ENCODE measurements around the gene SLC6A18. TPM values are rescaled to one million over a fixed set of nuclear protein-coding genes. Genes with fewer than 3 reads are reported as not detected.

The SLC6A18 gene
- polyA plus RNA-seq (2012; ENCODE audit: low read depth, missing spikeins) = not detected

GRCh38 chr5:1225081-1225480 is at the start of gene SLC6A18:
TSS of gene SLC6A18 (plus strand) at chr5:1225381. CDS start at chr5:1225478, 97 bp downstream.
- TF ChIP-seq TAF1 (IDR thresholded peaks at IDR 0.05; ENCODE audit: low read depth, low read length) (no peak), POLR2AphosphoS5 (IDR thresholded peaks at IDR 0.05; ENCODE audit: low read depth, low read length) (no peak), POLR2A (IDR thresholded peaks at IDR 0.05; ENCODE audit: low read depth, low read length) (no peak), PAX5 (IDR thresholded peaks at IDR 0.05; ENCODE audit: insufficient read depth, low read length, severe bottlenecking) (no peak), POU2F2 (IDR thresholded peaks at IDR 0.05; ENCODE audit: low read depth, low read length) (no peak), SPI1 (IDR thresholded peaks at IDR 0.05; ENCODE audit: low read depth, low read length) (no peak)
- DNase-seq (ENCODE audit: insufficient read length, low spot score) (no peak), FAIRE-seq (no peak)

- no peak for FAIRE-seq
These were observed 49.2 kb upstream of the SLC6A18 start for GRCh38 chr5:1175801-1176472.

GRCh38 chr5:1176473-1177391 is 48.4 kb upstream of the SLC6A18 start:
- DNase-seq (ENCODE audit: insufficient read length, low spot score) (no peak), FAIRE-seq (no peak)
- TF ChIP-seq PAX5 (IDR thresholded peaks at IDR 0.05; ENCODE audit: insufficient read depth, low read length, severe bottlenecking) = no peak

More at GRCh38 chr5:1175801-1176472, 49.2 kb upstream of the SLC6A18 start:
- TF ChIP-seq SPI1 (IDR thresholded peaks at IDR 0.05; ENCODE audit: low read depth, low read length) = no peak
- TF ChIP-seq TAF1 (IDR thresholded peaks at IDR 0.05; ENCODE audit: low read depth, low read length) = no peak
- no peak for TF ChIP-seq POLR2A (IDR thresholded peaks at IDR 0.05; ENCODE audit: low read depth, low read length)
- no peak for TF ChIP-seq PAX5 (IDR thresholded peaks at IDR 0.05; ENCODE audit: insufficient read depth, low read length, severe bottlenecking)
- TF ChIP-seq POU2F2 (IDR thresholded peaks at IDR 0.05; ENCODE audit: low read depth, low read length) = no peak
- no peak for TF ChIP-seq POLR2AphosphoS5 (IDR thresholded peaks at IDR 0.05; ENCODE audit: low read depth, low read length)
- DNase-seq (ENCODE audit: insufficient read length, low spot score) = no peak

- TF ChIP-seq SPI1 (IDR thresholded peaks at IDR 0.05; ENCODE audit: low read depth, low read length) = no peak
- no peak for TF ChIP-seq POU2F2 (IDR thresholded peaks at IDR 0.05; ENCODE audit: low read depth, low read length)
- no peak for TF ChIP-seq POLR2A (IDR thresholded peaks at IDR 0.05; ENCODE audit: low read depth, low read length)
- TF ChIP-seq POLR2AphosphoS5 (IDR thresholded peaks at IDR 0.05; ENCODE audit: low read depth, low read length) = no peak
- no peak for TF ChIP-seq TAF1 (IDR thresholded peaks at IDR 0.05; ENCODE audit: low read depth, low read length)
- FAIRE-seq (no peak), DNase-seq (ENCODE audit: insufficient read length, low spot score) (no peak)
These were observed 47.2 kb upstream of the SLC6A18 start for GRCh38 chr5:1177826-1178528.

- FAIRE-seq (no peak), DNase-seq (ENCODE audit: insufficient read length, low spot score) (no peak)
- TF ChIP-seq TAF1 (IDR thresholded peaks at IDR 0.05; ENCODE audit: low read depth, low read length) (no peak), POLR2AphosphoS5 (IDR thresholded peaks at IDR 0.05; ENCODE audit: low read depth, low read length) (no peak)
These were observed 46.4 kb upstream of the SLC6A18 start for GRCh38 chr5:1178529-1179382.

GRCh38 chr5:1179383-1179715 is 45.8 kb upstream of the SLC6A18 start:
- TF ChIP-seq TAF1 (IDR thresholded peaks at IDR 0.05; ENCODE audit: low read depth, low read length) (no peak), PAX5 (IDR thresholded peaks at IDR 0.05; ENCODE audit: insufficient read depth, low read length, severe bottlenecking) (no peak), POU2F2 (IDR thresholded peaks at IDR 0.05; ENCODE audit: low read depth, low read length) (no peak), POLR2A (IDR thresholded peaks at IDR 0.05; ENCODE audit: low read depth, low read length) (no peak), SPI1 (IDR thresholded peaks at IDR 0.05; ENCODE audit: low read depth, low read length) (no peak), POLR2AphosphoS5 (IDR thresholded peaks at IDR 0.05; ENCODE audit: low read depth, low read length) (no peak)
- FAIRE-seq (no peak), DNase-seq (ENCODE audit: insufficient read length, low spot score) (no peak)

- DNase-seq (ENCODE audit: insufficient read length, low spot score) (no peak), FAIRE-seq (no peak)
- TF ChIP-seq TAF1 (IDR thresholded peaks at IDR 0.05; ENCODE audit: low read depth, low read length) (no peak), PAX5 (IDR thresholded peaks at IDR 0.05; ENCODE audit: insufficient read depth, low read length, severe bottlenecking) (no peak), SPI1 (IDR thresholded peaks at IDR 0.05; ENCODE audit: low read depth, low read length) (no peak), POLR2AphosphoS5 (IDR thresholded peaks at IDR 0.05; ENCODE audit: low read depth, low read length) (no peak), POLR2A (IDR thresholded peaks at IDR 0.05; ENCODE audit: low read depth, low read length) (no peak), POU2F2 (IDR thresholded peaks at IDR 0.05; ENCODE audit: low read depth, low read length) (no peak)
These were observed 45.1 kb upstream of the SLC6A18 start for GRCh38 chr5:1180096-1180495.

GRCh38 chr5:1180841-1181271 is 44.3 kb upstream of the SLC6A18 start:
- DNase-seq (ENCODE audit: insufficient read length, low spot score) (no peak), FAIRE-seq (no peak)
- TF ChIP-seq SPI1 (IDR thresholded peaks at IDR 0.05; ENCODE audit: low read depth, low read length) (no peak), POLR2A (IDR thresholded peaks at IDR 0.05; ENCODE audit: low read depth, low read length) (no peak), POU2F2 (IDR thresholded peaks at IDR 0.05; ENCODE audit: low read depth, low read length) (no peak), POLR2AphosphoS5 (IDR thresholded peaks at IDR 0.05; ENCODE audit: low read depth, low read length) (no peak), TAF1 (IDR thresholded peaks at IDR 0.05; ENCODE audit: low read depth, low read length) (no peak), PAX5 (IDR thresholded peaks at IDR 0.05; ENCODE audit: insufficient read depth, low read length, severe bottlenecking) (no peak)
